Measurements from ENCODE around the gene MOV10L1. TPM values are rescaled to one million over a fixed set of nuclear protein-coding genes. Genes with fewer than 3 reads are reported as not detected.
A peak's percentile ranks its signal among the peaks of the same experiment; 100 is the strongest.

MOV10L1 gene
- total RNA-seq, 6 experiments from 2014 or later: 0.21 to 0.31 (median 0.24) TPM; not detected in 2

DNA sequence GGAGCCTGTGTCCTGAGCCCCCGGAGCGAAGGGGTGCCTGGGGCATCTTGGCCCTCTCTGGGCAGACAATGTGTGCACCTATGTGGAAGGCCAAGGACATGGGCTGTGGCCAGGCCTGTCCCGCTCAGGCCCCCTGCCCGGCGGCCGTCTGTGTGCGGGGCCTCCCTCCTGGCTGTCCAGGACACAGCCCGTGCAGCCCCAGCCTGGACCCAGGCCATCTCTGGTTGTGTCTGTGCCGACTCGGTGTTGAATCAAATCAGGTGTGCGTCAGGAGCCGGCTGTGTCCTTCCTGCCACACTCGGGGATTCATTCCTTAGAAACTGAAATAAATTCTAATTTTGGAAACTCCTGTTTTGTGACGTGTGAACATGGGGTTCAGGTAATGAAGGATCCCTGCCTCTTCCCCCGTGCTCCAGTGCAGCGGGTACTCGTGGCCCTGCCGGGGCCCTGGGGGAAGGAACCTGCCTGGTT is 109.5 kb downstream of the MOV10L1 start:
- Histone ChIP-seq H3K27ac (peak overlapping the region in 1 of 3 donors; percentile 98), H3K27me3 (no peaks in the 10 kb centered on the region), H3K4me1 (peaks cover 0 to 41% (median 16%) of the 10 kb centered on the region in 4 donors), H3K9me3 (no peaks in the 10 kb centered on the region), H3K4me3 (no peak overlapping the region), H3K36me3 (peaks cover 0 to 10% (median 2%) of the 10 kb centered on the region in 4 donors)
- 16% methylated on average over 7 of the region's 18 CpGs for WGBS (ENCODE audit: insufficient coverage, low coverage, low lambda C conversion rate, missing lambda C conversion rate)
- intact Hi-C loops (cut with DNase I): no loop called here
- ATAC-seq (no peak), DNase-seq (no peak)
- no peak for TF ChIP-seq POLR2A (IDR thresholded peaks at IDR 0.05)
- TF ChIP-seq, protein P1, sequence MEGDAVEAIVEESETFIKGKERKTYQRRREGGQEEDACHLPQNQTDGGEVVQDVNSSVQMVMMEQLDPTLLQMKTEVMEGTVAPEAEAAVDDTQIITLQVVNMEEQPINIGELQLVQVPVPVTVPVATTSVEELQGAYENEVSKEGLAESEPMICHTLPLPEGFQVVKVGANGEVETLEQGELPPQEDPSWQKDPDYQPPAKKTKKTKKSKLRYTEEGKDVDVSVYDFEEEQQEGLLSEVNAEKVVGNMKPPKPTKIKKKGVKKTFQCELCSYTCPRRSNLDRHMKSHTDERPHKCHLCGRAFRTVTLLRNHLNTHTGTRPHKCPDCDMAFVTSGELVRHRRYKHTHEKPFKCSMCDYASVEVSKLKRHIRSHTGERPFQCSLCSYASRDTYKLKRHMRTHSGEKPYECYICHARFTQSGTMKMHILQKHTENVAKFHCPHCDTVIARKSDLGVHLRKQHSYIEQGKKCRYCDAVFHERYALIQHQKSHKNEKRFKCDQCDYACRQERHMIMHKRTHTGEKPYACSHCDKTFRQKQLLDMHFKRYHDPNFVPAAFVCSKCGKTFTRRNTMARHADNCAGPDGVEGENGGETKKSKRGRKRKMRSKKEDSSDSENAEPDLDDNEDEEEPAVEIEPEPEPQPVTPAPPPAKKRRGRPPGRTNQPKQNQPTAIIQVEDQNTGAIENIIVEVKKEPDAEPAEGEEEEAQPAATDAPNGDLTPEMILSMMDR (IDR thresholded peaks at IDR 0.05): no peak

DNA sequence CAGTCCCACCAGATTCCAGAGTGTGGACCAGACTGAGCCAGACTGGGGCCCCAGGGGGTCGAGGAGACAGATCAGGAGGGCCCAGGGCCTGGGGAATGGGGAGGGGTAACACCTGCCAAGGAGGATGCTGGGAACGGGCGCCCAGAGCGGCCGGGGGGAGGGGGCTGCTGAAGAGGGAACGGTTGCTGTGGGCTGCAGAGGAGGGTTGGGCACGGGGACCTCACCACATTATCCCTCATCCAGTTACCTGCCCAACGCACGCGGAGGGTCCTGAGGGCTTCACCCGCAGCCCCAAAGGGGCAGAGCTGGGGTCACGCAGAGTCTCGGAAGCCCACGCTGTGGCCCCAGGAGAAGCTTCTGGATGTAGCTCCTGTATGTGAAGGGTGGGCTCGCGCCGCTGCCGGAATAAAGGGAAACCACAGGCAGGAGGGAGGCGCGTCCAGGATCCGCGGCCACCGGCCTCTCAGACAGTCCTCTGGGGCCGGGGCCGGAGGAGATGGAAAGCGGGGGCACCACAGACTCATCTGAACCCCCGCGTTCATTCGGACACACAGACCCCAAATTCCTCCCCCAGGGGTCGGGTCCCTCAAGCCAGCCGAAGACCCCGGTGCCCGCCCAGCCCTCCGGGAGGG is 110.1 kb downstream of the MOV10L1 start:
- H3K36me3 ChIP-seq: peaks cover 0 to 10% (median 2%) of the 10 kb centered on the region in 4 donors
- H3K4me1 ChIP-seq: peaks cover 0 to 41% (median 14%) of the 10 kb centered on the region in 4 donors
- no peak for DNase-seq
- intact Hi-C loops (cut with DNase I): no loop called here
- no peaks in the 10 kb centered on the region for H3K9me3 ChIP-seq
- 0% methylated on average over 1 of the region's 34 CpGs for WGBS (ENCODE audit: insufficient coverage, low coverage, low lambda C conversion rate, missing lambda C conversion rate)
- H3K27me3 ChIP-seq: no peaks in the 10 kb centered on the region
- H3K4me3 ChIP-seq: peak overlapping the region; percentile 78 to 90 (median 79)
- TF ChIP-seq, protein P1 (IDR thresholded peaks at IDR 0.05): no peak
- TF ChIP-seq POLR2A (IDR thresholded peaks at IDR 0.05): no peak
- H3K27ac ChIP-seq: peak overlapping the region; percentile 75 to 98 (median 80)
- ATAC-seq: no peak

GRCh38 chr22:50200461-50201190 is 110.8 kb downstream of the MOV10L1 start, which contains the start of gene SELENOO:
SELENOO (plus strand) TSS chr22:50201011; CDS start chr22:50201037, 26 bp downstream.
- H3K36me3 ChIP-seq: peaks cover 0 to 10% (median 2%) of the 10 kb centered on the region in 4 donors
- TF ChIP-seq, protein P1 (IDR thresholded peaks at IDR 0.05): no peak
- peak; percentile 93 for TF ChIP-seq POLR2A (IDR thresholded peaks at IDR 0.05)
- H3K4me1 ChIP-seq: peaks cover 0 to 42% (median 14%) of the 10 kb centered on the region in 4 donors
- no peaks in the 10 kb centered on the region for H3K27me3 ChIP-seq
- peak within 1 kb of the TSS; percentile 80 to 98 (median 83) for H3K27ac ChIP-seq
- ATAC-seq: peak; percentile 63 to 80 (median 70)
- intact Hi-C loops (cut with DNase I): no loop called here
- no peaks in the 10 kb centered on the region for H3K9me3 ChIP-seq
- DNase-seq: peak; percentile 93 to 97 (median 94)
- 0% methylated on average over 1 of the region's 105 CpGs for WGBS (ENCODE audit: insufficient coverage, low coverage, low lambda C conversion rate, missing lambda C conversion rate)
- H3K4me3 ChIP-seq: peak within 1 kb of the TSS; percentile 78 to 90 (median 82)

DNA sequence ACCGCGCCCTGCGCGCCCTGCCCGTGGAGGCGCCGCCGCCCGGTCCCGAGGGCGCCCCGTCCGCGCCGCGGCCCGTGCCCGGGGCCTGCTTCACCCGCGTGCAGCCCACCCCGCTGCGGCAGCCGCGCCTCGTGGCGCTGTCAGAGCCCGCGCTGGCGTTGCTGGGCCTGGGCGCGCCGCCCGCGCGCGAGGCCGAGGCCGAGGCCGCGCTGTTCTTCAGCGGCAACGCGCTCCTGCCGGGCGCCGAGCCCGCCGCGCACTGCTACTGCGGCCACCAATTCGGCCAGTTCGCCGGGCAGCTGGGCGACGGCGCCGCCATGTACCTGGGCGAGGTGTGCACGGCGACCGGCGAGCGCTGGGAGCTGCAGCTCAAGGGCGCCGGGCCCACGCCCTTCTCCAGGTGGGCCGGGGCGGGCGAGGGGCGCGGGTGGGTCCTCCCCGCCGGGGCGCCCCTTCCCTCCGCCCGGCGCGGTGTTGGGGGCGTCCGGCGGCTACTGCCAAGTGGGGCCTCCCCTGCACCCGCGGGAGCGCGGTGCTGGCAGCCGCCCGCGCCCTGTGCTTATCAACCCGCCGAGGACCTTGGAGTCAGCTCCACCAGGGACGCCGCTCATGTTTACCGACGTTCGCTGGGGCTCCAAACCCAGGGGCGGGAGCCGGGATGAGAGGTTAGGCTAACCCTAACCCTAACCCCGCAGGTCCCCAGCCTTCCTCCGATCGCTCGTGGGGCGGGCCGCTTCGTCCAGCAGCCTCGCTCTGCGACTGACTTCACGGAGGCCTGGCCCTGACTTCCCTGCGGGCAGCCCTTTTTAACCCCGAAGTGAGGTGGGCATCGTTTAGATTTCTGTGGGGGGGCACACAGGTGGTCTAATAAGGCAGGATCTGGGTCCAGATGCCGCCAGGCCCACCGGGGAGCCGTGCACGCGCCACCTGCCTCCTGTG is 111.7 kb downstream of the MOV10L1 start:
- intact Hi-C loops (cut with DNase I): no loop called here
- peaks cover 0 to 10% (median 2%) of the 10 kb centered on the region in 4 donors for H3K36me3 ChIP-seq
- DNase-seq: no peak
- no peak for TF ChIP-seq POLR2A (IDR thresholded peaks at IDR 0.05)
- TF ChIP-seq, protein P1 (IDR thresholded peaks at IDR 0.05): no peak
- H3K9me3 ChIP-seq: no peaks in the 10 kb centered on the region
- H3K4me1 ChIP-seq: peaks cover 0 to 47% (median 13%) of the 10 kb centered on the region in 4 donors
- H3K27ac ChIP-seq: peak overlapping the region; percentile 72 to 98 (median 83)
- no peaks in the 10 kb centered on the region for H3K27me3 ChIP-seq
- peak overlapping the region; percentile 78 to 90 (median 82) for H3K4me3 ChIP-seq
- 0% methylated on average over 5 of the region's 115 CpGs for WGBS (ENCODE audit: insufficient coverage, low coverage, low lambda C conversion rate, missing lambda C conversion rate)
- peak in 2 of 4 donors; percentile 1 to 28 for ATAC-seq
